ENCODE data around the gene PSMD1.

PSMD1 gene

DNA sequence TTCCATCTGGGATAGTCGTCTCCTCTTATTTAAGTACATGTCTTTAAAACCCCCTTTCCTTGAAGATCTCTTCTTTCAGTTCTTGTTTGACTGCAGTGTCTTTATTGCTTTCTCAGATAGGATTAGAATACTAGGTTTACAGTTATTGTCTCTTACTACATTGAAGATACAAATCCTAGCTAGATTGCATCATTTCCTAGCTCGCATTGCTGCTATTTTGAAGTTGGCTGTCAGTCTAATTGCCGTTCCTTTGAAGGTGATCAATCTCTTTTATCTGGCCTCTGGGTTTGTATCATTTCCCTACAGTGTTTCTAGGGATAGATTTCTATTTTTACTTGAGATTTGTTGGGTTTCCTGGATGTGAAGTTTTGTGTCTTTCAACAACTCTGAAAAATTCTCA lies 162.6 kb downstream of the PSMD1 start:
- no peak for DNase-seq

DNA sequence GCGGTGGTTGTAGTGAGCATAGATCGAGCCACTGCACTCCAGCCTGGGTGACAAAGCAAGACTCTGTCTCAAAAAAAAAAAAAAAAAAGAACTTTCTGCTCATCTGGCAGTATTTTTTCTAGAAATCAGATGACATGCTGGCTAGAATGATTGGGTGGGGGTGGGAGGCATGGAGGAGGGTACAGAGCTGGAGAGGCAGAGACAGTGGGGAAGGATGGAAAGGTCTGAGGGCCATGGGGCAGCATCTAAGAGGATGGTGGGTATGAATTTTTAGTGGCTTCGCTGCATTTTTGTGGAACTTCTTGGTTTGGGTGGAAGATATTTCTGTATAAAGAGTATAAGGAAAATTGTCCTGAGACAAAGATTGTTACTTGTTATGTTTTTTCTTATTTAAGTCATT lies 165.1 kb downstream of the PSMD1 start:
- no peak for DNase-seq
